Spleen (tissue), 11 donors: Measurements from ENCODE around the gene PAX7. TPM values are rescaled to one million over a fixed set of nuclear protein-coding genes. Genes with fewer than 3 reads are reported as not detected.

ENCODE experiments used
- DNase-seq: peaks from one replicate; pipeline ENCODE4 v3.0.0-alpha.2; 2020
- H3K27ac ChIP-seq, 8 donors: fragments of 200-600 bp; sonication (generic) in 7 of 8; 1 replicate in 4 of 8; 2 replicates in 4 of 8; pipeline versions ENCODE4 v1.5.0 to v1.8.0; 2016 to 2021; ENCODE audit warnings: inconsistent platforms in 4 of 8, mild to moderate bottlenecking in 4 of 8, moderate library complexity in 1 of 8
- H3K27me3 ChIP-seq, 7 donors: fragments of 200-600 bp; sonication (generic) in 6 of 7; replicated peaks in 1 of 7; 1 replicate in 4 of 7; 2 replicates in 3 of 7; pipeline versions ENCODE4 v1.5.0 to v1.8.0; 2016 to 2021; ENCODE audit warnings: inconsistent platforms in 3 of 7, mild to moderate bottlenecking in 1 of 7
- H3K36me3 ChIP-seq, 6 donors: fragments of 200-600 bp; sonication (generic) in 5 of 6; 1 replicate in 4 of 6; 2 replicates in 2 of 6; pipeline versions ENCODE4 v1.5.0 to v1.8.0; 2016 to 2021; ENCODE audit warnings: inconsistent platforms in 2 of 6
- H3K4me1 ChIP-seq, 6 donors: fragments of 200-600 bp; sonication (generic) in 5 of 6; 1 replicate in 3 of 6; 2 replicates in 3 of 6; pipeline versions ENCODE4 v1.5.0 to v1.8.0; 2016 to 2021; ENCODE audit warnings: inconsistent platforms in 3 of 6
- H3K4me3 ChIP-seq, 8 donors: fragments of 200-600 bp; sonication (generic) in 7 of 8; 1 replicate in 4 of 8; 2 replicates in 4 of 8; pipeline versions ENCODE4 v1.5.0 to v1.8.0; 2016 to 2021; ENCODE audit warnings: inconsistent platforms in 4 of 8, mild to moderate bottlenecking in 4 of 8, moderate library complexity in 2 of 8
- H3K9me3 ChIP-seq, 8 donors: fragments of 200-600 bp; sonication (generic) in 7 of 8; 1 replicate in 4 of 8; 2 replicates in 4 of 8; pipeline versions ENCODE4 v1.5.0 to v1.8.0; 2016 to 2021; ENCODE audit warnings: inconsistent platforms in 4 of 8
- POLR2A ChIP-seq, 3 donors: fragments of 450-650 bp; IDR thresholded peaks; one replicate each; pipeline ENCODE4 v1.5.1; 2017; ENCODE audit warnings: antibody characterized with exemption in 3 of 3, mild to moderate bottlenecking in 1 of 3
- POLR2AphosphoS5 ChIP-seq, 3 donors: sonication (generic); formaldehyde crosslinking; IDR thresholded peaks; one replicate each; pipeline ENCODE4 v1.5.1; 2017; ENCODE audit warnings: antibody characterized with exemption in 3 of 3
- WGBS, 5 donors: extraction: QIAGEN DNeasy Blood & Tissue Kit in 3 of 5; methylation state at CpG; one replicate each; pipeline versions ENCODE4 v1.1.5 to v1.1.7; 2013 to 2018; 5-methylcytosine and 5-hydroxymethylcytosine counted together
- intact Hi-C: fragments of 100-400 bp; cut with DNase I; formaldehyde crosslinking; loops from one replicate; pipeline ENCODE4 v1.15.0; 2023; ENCODE audit warnings: low total_unique reads
- polyA plus RNA-seq, 3 donors: library from polyadenylated mRNA; stranded (reverse); fragments of 200-250 nt; gene quantifications; one replicate each; pipeline ENCODE4 v1.2.1, GENCODE V29; 2013
- total RNA-seq, 7 donors: library from RNA; depleted of rRNA in 3 of 7; stranded (reverse); fragments of >200 nt in 3 of 7; fragmentation: NEBNext Ultra II Directional in 4 of 7; extraction: Animal tissue kit (Norgen Biotek cat#: 25700) in 4 of 7; gene quantifications; one replicate each; pipeline versions ENCODE4 v1.1.0 to v1.2.1, GENCODE V29; 2016 to 2021
- TF ChIP-seq, protein P1 (sequence below), 11 experiments: fragments of 200-600 bp in 7 of 11; fragments of 450-650 bp in 4 of 11; sonication (generic) in 4 of 11; IDR thresholded peaks in 8 of 11; conservative IDR thresholded peaks in 3 of 11; 1 replicate in 7 of 11; 2 replicates in 4 of 11; pipeline versions ENCODE4 v1.4.0 to v1.8.0; 2016 to 2021; ENCODE audit warnings: antibody characterized with exemption in 11 of 11, inconsistent platforms in 4 of 11, mild to moderate bottlenecking in 1 of 11
- donor health status: healthy with polysubstance abuse.
- donor health status: DM: no; HTN: no; CAD: no; lungs with moderate emphysema.
- donor health status: DM: no; HTN: no; CAD: no.
- donor health status: Bipolar disorder and iron deficiency.
- donor health status: healthy.
- donor health status: DM: no; HTN: no; CAD: no.
- donor health status: DM: yes; HTN: yes; CAD: no.

Gene PAX7
- total and polyA plus RNA-seq, 10 donors, result not detected

DNA sequence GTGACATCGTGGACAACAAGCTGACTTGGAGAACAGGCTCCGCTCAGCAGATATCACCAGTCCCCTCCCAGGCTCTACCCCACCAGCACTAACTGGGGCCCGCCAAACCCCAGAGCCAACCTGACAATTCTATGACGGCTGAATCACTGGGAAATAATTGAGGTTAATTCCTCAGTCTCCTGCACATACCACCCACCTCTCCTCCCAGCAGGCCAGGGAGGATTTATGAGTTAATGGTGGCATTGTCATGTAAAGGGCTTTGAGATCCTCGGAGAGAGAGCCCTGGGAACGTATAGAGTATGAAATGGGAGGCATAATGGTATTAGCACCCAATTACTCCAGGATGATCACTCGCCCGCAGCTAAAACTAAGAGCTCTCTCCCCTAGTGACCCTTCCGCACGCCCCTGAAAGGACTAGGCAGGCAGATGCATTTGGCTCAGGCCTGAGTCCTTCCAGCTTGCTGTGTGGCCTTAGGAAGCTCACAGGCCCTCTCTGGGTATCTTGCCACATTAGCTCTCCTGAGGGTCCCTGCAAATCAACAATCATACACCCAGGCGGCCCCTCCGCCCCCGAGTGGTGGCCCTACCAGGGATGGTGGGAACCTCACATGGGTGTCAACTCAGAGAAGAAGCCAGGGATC, 27.3 kb upstream of the PAX7 start:
- no peaks in the 10 kb centered on the region for H3K36me3 ChIP-seq
- H3K4me1 ChIP-seq, result no peaks in the 10 kb centered on the region
- 53 to 66% (median 58%) methylated on average over 12 to 13 of the region's 13 CpGs for WGBS, 5 donors
- DNase-seq, result no peak
- H3K9me3 ChIP-seq, result no peaks in the 10 kb centered on the region
- H3K27ac ChIP-seq, result no peak overlapping the region
- TF ChIP-seq POLR2AphosphoS5 (IDR thresholded peaks at IDR 0.05), result no peak
- TF ChIP-seq, protein P1, sequence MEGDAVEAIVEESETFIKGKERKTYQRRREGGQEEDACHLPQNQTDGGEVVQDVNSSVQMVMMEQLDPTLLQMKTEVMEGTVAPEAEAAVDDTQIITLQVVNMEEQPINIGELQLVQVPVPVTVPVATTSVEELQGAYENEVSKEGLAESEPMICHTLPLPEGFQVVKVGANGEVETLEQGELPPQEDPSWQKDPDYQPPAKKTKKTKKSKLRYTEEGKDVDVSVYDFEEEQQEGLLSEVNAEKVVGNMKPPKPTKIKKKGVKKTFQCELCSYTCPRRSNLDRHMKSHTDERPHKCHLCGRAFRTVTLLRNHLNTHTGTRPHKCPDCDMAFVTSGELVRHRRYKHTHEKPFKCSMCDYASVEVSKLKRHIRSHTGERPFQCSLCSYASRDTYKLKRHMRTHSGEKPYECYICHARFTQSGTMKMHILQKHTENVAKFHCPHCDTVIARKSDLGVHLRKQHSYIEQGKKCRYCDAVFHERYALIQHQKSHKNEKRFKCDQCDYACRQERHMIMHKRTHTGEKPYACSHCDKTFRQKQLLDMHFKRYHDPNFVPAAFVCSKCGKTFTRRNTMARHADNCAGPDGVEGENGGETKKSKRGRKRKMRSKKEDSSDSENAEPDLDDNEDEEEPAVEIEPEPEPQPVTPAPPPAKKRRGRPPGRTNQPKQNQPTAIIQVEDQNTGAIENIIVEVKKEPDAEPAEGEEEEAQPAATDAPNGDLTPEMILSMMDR (IDR thresholded peaks at IDR 0.05 in 8 of 11, conservative IDR thresholded peaks at IDR 0.05 in 3 of 11), result no peak
- no peak for TF ChIP-seq POLR2A (IDR thresholded peaks at IDR 0.05)
- peaks cover 0 to 70% (median 16%) of the 10 kb centered on the region in 7 donors for H3K27me3 ChIP-seq
- intact Hi-C loops, result no loop called here
- H3K4me3 ChIP-seq, result no peak overlapping the region

DNA sequence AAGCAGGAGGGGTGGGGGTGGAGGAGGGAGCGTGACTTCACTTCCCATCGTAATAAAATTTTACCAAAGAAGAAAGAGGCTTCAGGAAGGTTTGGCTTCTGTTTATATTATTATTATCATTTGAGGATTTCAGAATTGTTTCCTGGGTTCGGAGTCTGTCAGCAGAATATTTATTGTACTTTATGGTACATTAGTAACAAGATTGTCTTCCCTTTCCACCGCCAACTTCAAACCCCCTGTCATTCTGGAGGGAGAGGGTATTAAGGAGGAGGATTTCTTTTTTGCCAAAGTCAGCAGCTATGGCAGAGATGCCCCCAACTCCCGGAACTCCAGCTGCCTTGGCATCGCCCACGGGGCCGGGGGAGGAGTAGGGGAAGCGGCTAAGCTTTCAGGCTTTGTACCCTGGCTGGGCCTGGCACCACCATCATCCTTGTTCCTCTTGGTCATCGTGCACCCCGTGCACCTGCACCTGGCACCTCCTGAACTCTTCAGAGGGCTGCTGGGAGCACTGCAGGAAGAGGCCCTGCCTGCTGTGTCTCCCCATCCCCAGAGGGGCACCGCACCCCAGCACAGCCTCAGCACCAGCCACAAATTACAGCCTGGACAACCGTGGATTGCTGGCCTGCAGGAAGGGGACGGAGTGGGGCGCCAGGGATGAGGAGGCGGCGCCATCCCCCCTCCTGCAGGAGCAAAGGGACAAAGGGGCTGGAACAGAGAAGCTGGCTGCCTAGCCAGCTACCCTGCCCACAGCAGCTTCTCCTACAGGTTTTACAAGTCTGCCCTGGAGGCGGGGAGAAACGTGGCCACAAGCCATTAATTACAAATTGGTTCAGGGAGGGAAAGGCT, 24.0 kb upstream of the PAX7 start:
- DNase-seq, result no peak
- TF ChIP-seq, protein P1 (IDR thresholded peaks at IDR 0.05 in 8 of 11, conservative IDR thresholded peaks at IDR 0.05 in 3 of 11), result no peak
- TF ChIP-seq POLR2AphosphoS5 (IDR thresholded peaks at IDR 0.05) (no peak), POLR2A (IDR thresholded peaks at IDR 0.05) (no peak)
- intact Hi-C loops, result no loop called here
- H3K27ac ChIP-seq, result no peak overlapping the region
- peaks cover 0 to 74% (median 0%) of the 10 kb centered on the region in 7 donors for H3K27me3 ChIP-seq
- 64 to 69% (median 65%) methylated on average over 17 to 19 of the region's 19 CpGs for WGBS, 5 donors
- no peaks in the 10 kb centered on the region for H3K36me3 ChIP-seq
- no peak overlapping the region for H3K4me3 ChIP-seq
- no peaks in the 10 kb centered on the region for H3K4me1 ChIP-seq
- no peaks in the 10 kb centered on the region for H3K9me3 ChIP-seq

DNA sequence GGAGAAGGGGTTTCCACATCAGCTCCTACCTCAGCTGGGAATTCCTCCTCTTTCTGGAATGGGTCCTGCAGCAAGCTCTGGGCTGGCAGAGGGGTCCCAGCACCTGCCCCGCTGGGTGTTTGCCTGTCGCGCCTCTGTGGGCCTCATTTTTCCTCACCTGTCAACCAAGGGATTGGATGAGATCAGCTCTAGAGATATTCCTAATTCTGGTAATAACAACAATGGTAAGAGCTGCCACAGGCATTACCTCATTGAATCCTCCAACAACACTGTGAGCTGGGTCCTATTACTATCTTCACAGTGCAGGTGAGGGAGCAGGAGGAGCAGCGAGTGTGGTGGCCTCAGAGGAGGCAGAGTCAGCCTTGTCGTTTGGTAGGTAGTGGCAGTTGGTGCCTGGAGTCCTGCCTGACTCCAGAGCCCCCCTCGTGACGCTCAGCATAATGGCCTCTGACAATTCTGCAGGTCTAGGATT, 23.3 kb upstream of the PAX7 start:
- intact Hi-C loops, result no loop called here
- TF ChIP-seq POLR2AphosphoS5 (IDR thresholded peaks at IDR 0.05) (no peak), POLR2A (IDR thresholded peaks at IDR 0.05) (no peak)
- TF ChIP-seq, protein P1 (IDR thresholded peaks at IDR 0.05 in 8 of 11, conservative IDR thresholded peaks at IDR 0.05 in 3 of 11), result no peak
- Histone ChIP-seq H3K27me3 (peaks cover 0 to 76% (median 5%) of the 10 kb centered on the region in 7 donors), H3K4me1 (no peaks in the 10 kb centered on the region), H3K9me3 (no peaks in the 10 kb centered on the region), H3K4me3 (no peak overlapping the region), H3K27ac (no peak overlapping the region), H3K36me3 (no peaks in the 10 kb centered on the region)
- 67 to 79% (median 72%) methylated on average over 7 of the region's 7 CpGs for WGBS, 5 donors
- no peak for DNase-seq

DNA sequence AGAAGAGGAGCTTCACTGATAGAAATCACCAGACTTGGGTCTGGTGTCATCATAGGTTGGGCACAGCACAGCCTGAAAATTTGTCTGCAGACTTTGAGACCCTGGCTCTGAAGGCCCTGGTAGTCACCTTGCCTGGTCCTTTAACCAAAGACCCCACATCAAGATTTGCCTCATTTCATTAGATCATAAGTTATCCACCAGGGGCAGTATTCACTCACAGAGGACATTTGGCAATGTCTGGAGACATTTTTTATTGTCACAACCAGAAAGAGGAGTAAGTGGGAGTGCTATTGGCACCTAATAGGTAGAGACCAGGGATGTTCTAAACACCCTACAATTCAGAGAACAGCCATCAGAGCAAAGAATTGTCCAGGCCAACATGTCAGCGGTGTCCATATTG, 22.1 kb upstream of the PAX7 start:
- H3K27me3 ChIP-seq, result peaks cover 0 to 81% (median 10%) of the 10 kb centered on the region in 7 donors
- intact Hi-C loops, result no loop called here

More for the DNA sequence above, 22.1 kb upstream of the PAX7 start:
- H3K4me3 ChIP-seq, result no peak overlapping the region
- H3K27ac ChIP-seq, result no peak overlapping the region
- WGBS, 5 donors, result 81 to 96% (median 90%) methylated on average over 1 of the region's 1 CpG
- H3K4me1 ChIP-seq, result no peaks in the 10 kb centered on the region
- no peak for TF ChIP-seq POLR2AphosphoS5 (IDR thresholded peaks at IDR 0.05)
- TF ChIP-seq, protein P1 (IDR thresholded peaks at IDR 0.05 in 8 of 11, conservative IDR thresholded peaks at IDR 0.05 in 3 of 11), result no peak
- TF ChIP-seq POLR2A (IDR thresholded peaks at IDR 0.05), result no peak
- no peak for DNase-seq
- H3K9me3 ChIP-seq, result no peaks in the 10 kb centered on the region
- H3K36me3 ChIP-seq, result no peaks in the 10 kb centered on the region
